Osteoblast (primary cell): ENCODE results near the gene SLC37A3. TPM values are rescaled to one million over a fixed set of nuclear protein-coding genes. Genes with fewer than 3 reads are reported as not detected.

Experiments used
- DNase-seq: peaks from one replicate; pipeline ENCODE4 v3.0.0; 2011; ENCODE audit warnings: low spot score, mixed read lengths; ENCODE audit not compliant: insufficient read length; ENCODE audit errors: missing footprints
- H2AFZ ChIP-seq: 2 replicates; pipeline ENCODE4 v1.6.0; 2011; ENCODE audit warnings: mild to moderate bottlenecking, low read length
- H3K27ac ChIP-seq: 2 replicates; pipeline ENCODE4 v1.5.1; 2011; ENCODE audit warnings: mild to moderate bottlenecking, low read depth, low read length, moderate library complexity
- H3K27me3 ChIP-seq: 2 replicates; pipeline ENCODE4 v1.6.0; 2012; ENCODE audit warnings: mild to moderate bottlenecking, control low read depth, inconsistent platforms, low read length, moderate library complexity; ENCODE audit not compliant: insufficient read depth
- H3K36me3 ChIP-seq: 2 replicates; pipeline ENCODE4 v1.5.1; 2011; ENCODE audit warnings: mild to moderate bottlenecking, low read length, control low read depth, moderate library complexity; ENCODE audit not compliant: insufficient read depth
- H3K4me1 ChIP-seq: 2 replicates; pipeline ENCODE4 v1.5.1; 2011; ENCODE audit warnings: mild to moderate bottlenecking, low read length, control low read depth, moderate library complexity; ENCODE audit not compliant: insufficient read depth
- H3K4me2 ChIP-seq: 2 replicates; pipeline ENCODE4 v1.6.0; 2011; ENCODE audit warnings: mild to moderate bottlenecking, low read length; ENCODE audit not compliant: insufficient read depth
- H3K4me3 ChIP-seq: fragments of 200-600 bp; sonication (generic); 3 replicates; pipeline ENCODE4 v1.5.1; 2012; ENCODE audit warnings: mild to moderate bottlenecking, low read length, inconsistent platforms; ENCODE audit not compliant: insufficient read depth
- H3K79me2 ChIP-seq: 2 replicates; pipeline ENCODE4 v1.6.0; 2012; ENCODE audit warnings: mild to moderate bottlenecking, low read length, control low read depth, inconsistent platforms; ENCODE audit not compliant: insufficient read depth
- H3K9me3 ChIP-seq: 2 replicates; pipeline ENCODE4 v1.5.1; 2011; ENCODE audit warnings: low read depth, low read length, control low read depth
- H4K20me1 ChIP-seq: 2 replicates; pipeline ENCODE4 v1.6.0; 2012; ENCODE audit warnings: mild to moderate bottlenecking, low read length, control low read depth; ENCODE audit not compliant: insufficient read depth
- total RNA-seq: library from RNA; depleted of rRNA; stranded (reverse); fragments of >200 nt; gene quantifications from 2 replicates; pipeline ENCODE4 v1.2.3, GENCODE V29; 2012
- TF ChIP-seq, protein P1 (sequence below): IDR thresholded peaks from 2 replicates; pipeline ENCODE4 v1.5.1; 2011; ENCODE audit warnings: mild to moderate bottlenecking, low read depth, low read length, moderate library complexity; ENCODE audit errors: extremely low read depth

Gene SLC37A3
- total RNA-seq, 1 donor = 73.5 TPM

DNA sequence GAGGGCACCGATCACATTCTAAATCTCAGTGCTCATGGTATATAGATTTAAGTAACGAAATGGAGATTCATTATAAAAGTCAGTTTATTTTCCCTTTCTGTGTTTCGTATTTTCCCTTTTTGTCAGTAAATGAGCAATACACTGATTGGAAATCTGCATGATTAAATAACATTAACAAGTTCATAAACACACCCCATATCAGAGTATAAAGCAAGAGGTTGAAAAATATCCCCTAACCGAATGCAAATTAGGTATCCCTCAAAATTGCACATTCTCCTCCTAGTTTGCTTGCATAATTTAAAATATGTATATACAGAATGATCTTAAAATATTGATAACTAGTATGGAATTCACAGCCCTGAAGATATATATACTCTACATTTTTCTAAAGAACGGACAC, 64.6 kb downstream of the SLC37A3 start:
- Histone ChIP-seq H2AFZ (no peak overlapping the region), H3K27ac (no peak overlapping the region), H3K4me3 (no peak overlapping the region), H3K4me1 (no peaks in the 10 kb centered on the region), H3K27me3 (no peaks in the 10 kb centered on the region), H3K9me3 (no peaks in the 10 kb centered on the region), H3K4me2 (no peak overlapping the region), H3K36me3 (peaks cover 19% of the 10 kb centered on the region), H3K79me2 (no peaks in the 10 kb centered on the region), H4K20me1 (no peaks in the 10 kb centered on the region)
- TF ChIP-seq, protein P1, sequence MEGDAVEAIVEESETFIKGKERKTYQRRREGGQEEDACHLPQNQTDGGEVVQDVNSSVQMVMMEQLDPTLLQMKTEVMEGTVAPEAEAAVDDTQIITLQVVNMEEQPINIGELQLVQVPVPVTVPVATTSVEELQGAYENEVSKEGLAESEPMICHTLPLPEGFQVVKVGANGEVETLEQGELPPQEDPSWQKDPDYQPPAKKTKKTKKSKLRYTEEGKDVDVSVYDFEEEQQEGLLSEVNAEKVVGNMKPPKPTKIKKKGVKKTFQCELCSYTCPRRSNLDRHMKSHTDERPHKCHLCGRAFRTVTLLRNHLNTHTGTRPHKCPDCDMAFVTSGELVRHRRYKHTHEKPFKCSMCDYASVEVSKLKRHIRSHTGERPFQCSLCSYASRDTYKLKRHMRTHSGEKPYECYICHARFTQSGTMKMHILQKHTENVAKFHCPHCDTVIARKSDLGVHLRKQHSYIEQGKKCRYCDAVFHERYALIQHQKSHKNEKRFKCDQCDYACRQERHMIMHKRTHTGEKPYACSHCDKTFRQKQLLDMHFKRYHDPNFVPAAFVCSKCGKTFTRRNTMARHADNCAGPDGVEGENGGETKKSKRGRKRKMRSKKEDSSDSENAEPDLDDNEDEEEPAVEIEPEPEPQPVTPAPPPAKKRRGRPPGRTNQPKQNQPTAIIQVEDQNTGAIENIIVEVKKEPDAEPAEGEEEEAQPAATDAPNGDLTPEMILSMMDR = no peak
- no peak for DNase-seq

DNA sequence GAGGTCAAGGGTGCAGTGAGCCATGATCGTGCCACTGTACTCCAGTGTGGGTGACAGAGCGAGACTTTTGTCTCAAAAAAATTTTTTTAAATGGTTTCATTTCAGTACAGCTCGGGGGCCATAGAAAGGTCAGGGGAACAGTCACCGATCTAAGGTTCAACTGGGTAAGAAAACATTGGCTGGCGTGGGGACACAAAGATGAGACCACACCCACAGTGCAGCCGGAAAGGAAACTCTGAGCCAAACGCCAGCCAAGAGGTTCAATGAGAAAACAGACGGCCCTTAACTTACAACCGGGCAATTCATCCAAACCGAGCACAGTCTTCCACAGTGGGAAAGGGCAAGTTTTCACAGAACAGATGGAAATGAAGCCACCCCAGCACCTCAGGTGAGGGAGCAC, 65.1 kb downstream of the SLC37A3 start:
- Histone ChIP-seq H3K27me3 (no peaks in the 10 kb centered on the region), H3K36me3 (peaks cover 19% of the 10 kb centered on the region), H2AFZ (no peak overlapping the region), H3K9me3 (no peaks in the 10 kb centered on the region), H3K27ac (no peak overlapping the region), H3K4me3 (no peak overlapping the region), H3K4me2 (no peak overlapping the region), H3K4me1 (no peaks in the 10 kb centered on the region), H3K79me2 (no peaks in the 10 kb centered on the region), H4K20me1 (no peaks in the 10 kb centered on the region)
- TF ChIP-seq, protein P1 = no peak
- DNase-seq = no peak

DNA sequence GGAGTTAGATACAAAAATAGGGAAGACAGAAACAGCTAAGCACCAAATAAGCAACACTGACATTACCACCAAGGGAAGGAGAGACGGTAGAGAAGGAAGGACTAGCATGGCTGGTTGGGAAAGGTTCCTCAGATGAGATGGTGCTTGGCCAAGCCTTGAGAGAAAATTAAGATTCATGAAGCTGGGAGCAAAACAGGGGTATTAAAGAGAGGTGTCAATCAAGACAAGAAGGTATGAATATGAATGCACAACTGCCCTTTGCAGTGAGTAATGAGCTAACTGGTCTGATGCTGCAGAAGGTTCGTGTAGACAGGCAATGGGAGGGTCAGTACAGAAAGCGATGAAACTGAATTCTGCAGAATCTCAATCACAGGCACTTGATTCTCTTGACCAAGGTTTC, 67.7 kb downstream of the SLC37A3 start:
- TF ChIP-seq, protein P1 = no peak
- Histone ChIP-seq H2AFZ (no peak overlapping the region), H3K36me3 (peaks cover 12% of the 10 kb centered on the region), H3K4me3 (no peak overlapping the region), H3K79me2 (no peaks in the 10 kb centered on the region), H4K20me1 (no peaks in the 10 kb centered on the region), H3K4me1 (no peaks in the 10 kb centered on the region), H3K27ac (no peak overlapping the region), H3K27me3 (no peaks in the 10 kb centered on the region), H3K9me3 (no peaks in the 10 kb centered on the region), H3K4me2 (no peak overlapping the region)
- peak; percentile 10 for DNase-seq

DNA sequence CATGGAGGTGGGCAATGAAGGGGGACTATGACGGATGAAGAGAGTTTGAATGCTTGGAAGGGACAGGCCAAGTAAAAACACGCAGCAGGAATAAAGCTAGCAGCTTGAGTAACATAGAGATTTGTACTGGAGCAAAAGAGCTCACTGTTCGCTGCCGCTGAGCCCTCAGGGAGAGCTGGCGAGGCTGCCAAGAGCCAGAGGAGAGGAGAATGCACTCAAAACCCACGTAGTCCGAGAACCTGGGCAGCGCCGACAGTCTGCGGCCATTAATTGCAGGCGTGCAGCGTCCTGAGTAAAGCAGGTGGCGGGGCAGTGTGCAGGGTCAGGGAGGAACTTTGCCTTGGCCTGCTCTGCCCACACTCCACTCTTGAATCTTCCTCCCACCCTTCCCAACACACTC, 68.2 kb downstream of the SLC37A3 start:
- DNase-seq = peak; percentile 19
- Histone ChIP-seq H3K4me3 (no peak overlapping the region), H3K27me3 (no peaks in the 10 kb centered on the region), H3K9me3 (no peaks in the 10 kb centered on the region), H3K79me2 (no peaks in the 10 kb centered on the region), H3K27ac (no peak overlapping the region), H4K20me1 (no peaks in the 10 kb centered on the region), H2AFZ (no peak overlapping the region), H3K36me3 (peaks cover 11% of the 10 kb centered on the region), H3K4me2 (no peak overlapping the region), H3K4me1 (no peaks in the 10 kb centered on the region)
- TF ChIP-seq, protein P1 = no peak
